Measurements from ENCODE around the gene PWP2.
"Not testable (repeated sequence)": the region's sequence is repeated elsewhere in the genome, so short reads cannot be mapped to it uniquely, and the experiment has no call there.

PWP2 gene

DNA sequence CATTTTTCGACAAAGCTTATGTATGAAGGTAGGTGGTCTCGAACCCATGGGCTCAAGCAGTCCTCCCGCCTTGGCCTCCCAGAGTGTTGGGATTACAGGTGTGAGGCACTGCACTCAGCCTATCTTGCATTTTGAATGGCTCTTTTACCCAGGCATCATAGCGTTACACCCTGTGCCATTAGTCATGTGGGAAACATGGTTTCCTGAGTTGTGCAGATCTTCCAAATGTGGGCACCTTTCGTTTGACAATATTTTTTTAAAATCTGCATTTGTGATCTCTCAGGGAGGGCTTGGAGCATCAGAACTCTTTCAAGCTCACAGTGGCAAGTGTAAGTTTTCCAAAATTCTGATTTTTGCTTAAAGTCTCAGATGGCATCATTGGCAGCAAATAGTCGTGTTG lies 8.7 kb upstream of the PWP2 start:
- ATAC-seq = not testable (repeated sequence)

DNA sequence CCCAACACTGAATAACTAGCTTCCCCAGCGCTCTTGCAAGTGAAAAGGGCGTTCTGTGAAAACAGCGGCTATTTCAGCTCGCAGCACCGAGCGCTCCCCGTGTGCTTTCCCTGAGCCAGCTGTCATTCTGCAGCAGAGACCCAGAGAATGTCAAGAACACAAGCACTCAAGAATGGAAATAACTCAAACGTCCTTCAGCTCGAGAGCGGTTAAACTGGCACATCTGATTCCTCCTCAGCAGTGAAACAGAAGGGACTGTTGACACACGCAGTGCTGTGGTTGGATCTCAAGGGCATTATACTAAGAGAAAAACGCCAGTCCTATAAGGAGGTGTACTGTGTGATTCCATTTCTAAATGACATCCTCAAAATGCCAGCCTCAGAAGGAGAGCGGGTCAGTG lies 8.2 kb upstream of the PWP2 start:
- ATAC-seq = not testable (repeated sequence)

GRCh38 chr21:44107589-44107988 lies 390 bp downstream of the PWP2 start:
- peak; percentile 67 for ATAC-seq

DNA sequence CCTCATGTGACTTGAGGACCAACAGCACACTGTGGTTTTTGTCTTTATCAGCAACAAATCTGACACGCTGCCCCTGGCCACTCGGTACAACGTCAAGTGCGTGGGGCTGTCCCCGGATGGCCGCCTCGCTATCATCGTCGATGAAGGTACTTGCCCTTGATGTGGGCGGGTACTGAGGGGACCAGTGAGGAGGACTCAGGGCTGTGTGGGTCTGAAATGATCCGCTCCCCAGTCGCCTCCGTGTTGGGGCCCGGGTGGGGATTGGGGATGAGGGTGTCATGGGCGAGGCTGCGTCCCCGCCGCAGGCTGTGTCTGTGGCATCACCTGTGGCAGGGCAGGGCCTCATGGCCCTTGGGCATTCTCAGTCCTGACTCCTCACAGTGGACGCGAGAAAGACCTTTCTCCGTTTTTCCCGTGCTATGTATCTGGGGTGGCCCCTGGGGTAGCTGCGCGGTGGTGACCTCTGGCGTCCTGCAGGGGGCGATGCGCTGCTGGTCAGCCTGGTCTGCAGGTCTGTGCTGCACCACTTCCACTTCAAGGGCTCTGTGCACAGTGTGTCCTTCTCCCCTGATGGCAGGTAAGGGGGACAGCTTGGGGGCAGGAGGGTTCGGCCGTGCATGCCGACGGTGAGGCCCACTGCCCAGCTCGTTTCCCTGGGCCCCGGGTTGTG lies 6.6 kb downstream of the PWP2 start:
- not testable (repeated sequence) for ATAC-seq

GRCh38 chr21:44122131-44122530 lies 14.9 kb downstream of the PWP2 start:
- ATAC-seq = not testable (repeated sequence)

GRCh38 chr21:44127827-44128226 lies 20.6 kb downstream of the PWP2 start:
- not testable (repeated sequence) for ATAC-seq

DNA sequence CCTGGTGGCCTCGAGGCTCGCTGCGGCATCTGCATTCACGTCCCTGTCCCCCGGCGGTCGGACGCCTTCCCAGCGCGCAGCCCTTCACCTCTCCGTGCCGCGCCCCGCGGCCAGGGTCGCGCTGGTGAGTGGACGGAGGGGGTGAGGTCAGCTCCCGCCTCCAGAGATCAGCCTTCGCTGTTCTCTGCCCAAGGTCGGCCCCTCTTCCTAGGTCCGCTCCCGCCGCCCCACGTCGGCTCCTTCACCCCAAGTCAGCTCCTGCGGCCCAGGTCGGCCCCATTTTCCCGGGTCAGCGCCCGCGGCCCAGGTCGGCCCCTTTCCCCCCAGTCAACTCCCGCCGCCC lies 26.5 kb downstream of the PWP2 start:
- ATAC-seq = peak; percentile 7; the same call in 1 of the 3 replicates

- not testable (repeated sequence) for ATAC-seq
Measured at GRCh38 chr21:44134732-44135131, 27.5 kb downstream of the PWP2 start.

- ATAC-seq = peak; percentile 44
Measured at GRCh38 chr21:44138039-44138438, 30.8 kb downstream of the PWP2 start.

DNA sequence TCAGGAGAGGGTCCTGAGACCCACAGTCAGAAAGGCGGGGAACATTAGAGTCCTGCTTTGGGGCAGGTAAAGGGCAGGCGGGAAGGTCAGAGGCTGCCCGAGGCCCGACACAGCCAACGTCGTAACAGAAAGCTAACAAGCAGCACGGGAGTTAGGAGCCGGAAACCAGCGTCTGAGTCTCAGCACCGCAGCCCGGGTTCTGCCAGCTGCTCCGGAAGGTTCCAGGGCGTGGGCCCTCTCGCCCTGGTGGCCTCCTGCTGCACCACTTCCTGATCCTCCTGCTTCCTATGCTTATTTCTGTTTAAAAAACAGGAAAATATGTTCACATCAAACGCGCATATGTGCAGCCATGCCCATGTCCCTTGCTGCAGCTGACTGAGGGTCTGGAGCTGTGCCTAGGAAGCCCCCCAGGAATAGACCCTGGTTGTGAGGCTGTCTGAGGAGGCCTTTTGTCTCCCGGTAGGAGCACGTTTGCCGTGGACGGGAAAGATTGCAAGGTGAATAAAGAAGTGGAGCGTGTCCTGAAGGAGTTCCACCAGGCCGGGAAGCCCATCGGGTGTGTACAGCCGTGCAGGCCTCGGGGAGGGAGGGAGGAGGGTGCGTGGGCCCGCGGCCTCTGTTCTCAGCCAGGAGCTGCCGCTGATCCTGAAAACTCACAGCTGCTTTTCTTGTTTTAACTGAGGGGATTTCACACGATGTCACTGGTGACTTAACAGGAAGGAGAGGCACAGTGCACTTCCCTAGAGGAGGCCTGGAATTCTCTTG lies 32.8 kb downstream of the PWP2 start:
- ATAC-seq = not testable (repeated sequence)

GRCh38 chr21:44140552-44140932 lies 33.3 kb downstream of the PWP2 start:
- ATAC-seq = not testable (repeated sequence)

DNA sequence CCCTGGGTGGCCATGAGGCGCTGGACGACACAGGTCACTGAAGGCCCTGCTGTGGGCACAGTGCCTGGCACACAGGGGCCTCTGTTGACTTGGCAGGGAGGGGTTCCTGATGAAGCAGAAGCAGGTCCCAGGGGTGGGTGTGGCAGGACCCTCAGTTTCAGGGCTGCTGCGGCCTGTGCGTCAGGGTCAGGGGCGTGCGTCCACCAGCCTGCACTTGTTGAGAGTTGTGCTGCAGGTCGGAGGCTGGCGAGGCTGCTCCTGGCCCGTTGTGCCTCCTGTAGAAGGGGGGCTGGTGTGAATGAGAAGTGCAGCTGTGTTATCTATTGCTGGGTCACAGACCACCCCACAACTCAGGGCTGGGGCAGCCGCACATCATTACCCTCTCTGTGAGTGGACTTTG lies 35.3 kb downstream of the PWP2 start:
- ATAC-seq = not testable (repeated sequence)

DNA sequence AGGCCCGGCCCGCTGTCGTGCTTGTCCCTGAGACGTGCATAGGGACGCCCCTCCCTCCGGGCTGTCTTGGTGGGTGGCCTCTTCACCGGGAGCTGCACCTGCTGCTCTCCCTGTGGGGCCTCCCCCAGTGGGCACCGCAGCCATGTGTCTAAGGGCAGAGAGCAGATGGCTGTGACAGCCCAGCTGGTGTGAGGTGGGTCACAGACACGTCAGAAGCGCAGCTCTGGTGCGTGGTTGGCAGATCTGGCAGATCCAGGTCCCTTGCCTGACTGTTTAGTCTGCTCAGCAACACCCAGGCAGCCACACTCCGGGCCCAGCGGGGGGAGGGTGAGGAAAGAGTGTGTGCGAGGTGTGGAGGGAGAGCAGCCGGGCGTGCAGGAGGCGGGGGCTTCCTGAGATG lies 36.2 kb downstream of the PWP2 start:
- ATAC-seq = not testable (repeated sequence)

DNA sequence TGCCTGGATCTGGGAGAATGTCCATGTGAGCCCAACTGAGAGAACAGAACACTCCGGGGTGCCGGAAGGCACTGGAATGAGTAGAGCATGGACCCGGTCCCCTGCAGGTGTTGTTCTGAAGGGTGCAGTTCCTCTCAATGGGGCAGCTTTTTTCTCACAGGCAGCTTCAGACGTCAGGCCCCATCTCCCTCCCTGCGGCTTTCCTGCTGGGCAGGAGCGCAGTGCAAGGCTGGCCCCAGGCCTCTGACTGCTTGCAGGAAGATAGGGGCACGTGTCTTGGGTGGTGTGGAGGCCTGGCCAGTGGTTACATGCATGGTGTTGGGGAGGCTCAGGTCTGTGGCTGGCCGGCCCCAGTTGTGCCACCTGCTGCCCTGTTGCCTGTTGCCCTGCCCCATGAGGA lies 36.8 kb downstream of the PWP2 start:
- ATAC-seq = not testable (repeated sequence)

- ATAC-seq = not testable (repeated sequence)
Measured at GRCh38 chr21:44144784-44145602, 37.8 kb downstream of the PWP2 start.

- ATAC-seq = not testable (repeated sequence)
Measured at GRCh38 chr21:44145616-44146015, 38.4 kb downstream of the PWP2 start.

DNA sequence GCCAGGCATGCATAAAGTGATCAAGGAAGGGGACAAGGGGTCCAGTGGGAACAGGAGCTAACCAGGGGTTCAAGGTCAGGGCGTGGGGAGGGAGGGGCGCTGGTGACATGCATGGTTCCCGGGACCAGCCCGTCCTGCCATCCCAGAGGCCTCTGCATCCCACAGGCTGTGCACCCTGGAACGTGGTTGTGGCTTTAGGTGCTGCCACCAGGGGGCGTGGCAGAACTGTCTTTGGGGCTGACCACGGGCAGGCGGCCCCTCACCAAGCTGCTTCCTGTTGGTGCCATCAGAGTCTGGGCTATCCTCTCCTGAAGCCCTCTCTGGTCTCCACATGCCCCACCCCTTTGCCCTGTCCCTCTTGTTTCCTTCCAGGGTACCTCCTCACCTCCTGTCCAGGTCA lies 39.9 kb downstream of the PWP2 start:
- ATAC-seq = peak; percentile 95

- ATAC-seq = not testable (repeated sequence)
Measured at GRCh38 chr21:44150255-44150654, 43.1 kb downstream of the PWP2 start.

- not testable (repeated sequence) for ATAC-seq
Measured at GRCh38 chr21:44153214-44153888, 46.2 kb downstream of the PWP2 start.

- not testable (repeated sequence) for ATAC-seq
Measured at GRCh38 chr21:44153889-44154228, 46.7 kb downstream of the PWP2 start.

DNA sequence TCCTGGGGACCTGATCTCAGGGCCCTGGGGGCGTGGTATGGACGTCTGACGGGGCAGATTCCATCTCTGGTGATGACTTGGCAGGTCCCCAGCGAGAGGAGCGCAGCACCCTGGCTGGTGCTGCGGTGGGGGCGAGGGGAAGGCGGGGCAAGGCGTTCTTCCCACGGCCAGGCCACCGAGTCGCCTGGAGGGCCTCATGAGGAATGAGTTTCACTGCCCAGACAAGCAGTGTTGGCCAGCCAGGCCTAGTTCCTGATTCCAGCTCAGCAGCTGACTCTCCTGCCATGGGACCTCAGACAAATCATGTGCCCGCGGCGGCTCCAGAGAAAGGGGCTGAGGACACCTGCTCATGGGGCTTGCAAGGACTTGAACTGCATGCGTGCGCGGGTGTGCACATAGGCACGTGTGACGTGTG lies 47.6 kb downstream of the PWP2 start:
- ATAC-seq = not testable (repeated sequence)

GRCh38 chr21:44155231-44155993 lies 48.2 kb downstream of the PWP2 start:
- ATAC-seq = not testable (repeated sequence)
